Uterus (tissue), 2 donors: ENCODE data around the gene ASB11.

Experiments
- CTCF ChIP-seq, 4 experiments: fragments of 200-600 bp in 2 of 4; fragments of 450-650 bp in 2 of 4; sonication (generic) in 2 of 4; IDR thresholded peaks; one replicate each; pipeline ENCODE4 v1.5.1; 2016 to 2019; ENCODE audit warnings: antibody characterized with exemption in 4 of 4, mild to moderate bottlenecking in 2 of 4, moderate library complexity in 1 of 4
- POLR2A ChIP-seq, 2 donors: fragments of 450-650 bp; IDR thresholded peaks; one replicate each; pipeline ENCODE4 v1.6.1; 2016; ENCODE audit warnings: antibody characterized with exemption in 2 of 2, mild to moderate bottlenecking in 1 of 2, moderate library complexity in 1 of 2

DNA sequence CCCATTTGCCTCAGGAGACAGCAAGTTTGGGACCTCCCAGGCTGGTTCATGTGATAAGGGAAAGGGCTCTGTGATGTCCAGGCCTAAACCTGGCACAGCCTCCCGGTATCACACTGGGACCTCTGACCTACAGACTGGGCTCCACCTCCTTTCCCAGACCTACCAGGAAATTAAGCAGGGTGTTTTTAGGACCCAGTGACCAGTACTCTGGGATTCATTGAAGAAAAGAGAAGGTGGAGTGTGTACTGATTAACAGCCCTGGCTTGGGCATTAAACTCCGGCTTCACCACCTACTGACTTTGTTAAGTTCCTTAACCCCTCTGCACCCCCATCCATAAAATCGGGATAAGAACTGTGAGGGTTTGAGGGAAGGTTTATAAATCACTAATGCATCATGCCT, 74.1 kb downstream of the ASB11 start:
- TF ChIP-seq CTCF (IDR thresholded peaks at IDR 0.05) (no peak), POLR2A (IDR thresholded peaks at IDR 0.05) (no peak)
